KMS-11 (cell line): Measurements from ENCODE around the gene PLCB4.

Experiments
- H2AFZ ChIP-seq: fragments of 200-600 bp; sonication (generic); 2 replicates; pipeline ENCODE4 v1.6.1; 2016; ENCODE audit warnings: antibody characterized with exemption, mixed run types, low read depth
- H3K27ac ChIP-seq: fragments of 200-600 bp; sonication (generic); 2 replicates; pipeline ENCODE4 v1.6.1; 2016; ENCODE audit warnings: mild to moderate bottlenecking, mixed run types
- H3K27me3 ChIP-seq: fragments of 200-600 bp; sonication (generic); 2 replicates; pipeline ENCODE4 v1.6.1; 2017; ENCODE audit warnings: mild to moderate bottlenecking, low read depth, mixed run types, moderate library complexity; ENCODE audit not compliant: insufficient read depth
- H3K36me3 ChIP-seq: fragments of 200-600 bp; sonication (generic); 2 replicates; pipeline ENCODE4 v1.6.1; 2017; ENCODE audit warnings: mild to moderate bottlenecking, mixed run types; ENCODE audit not compliant: insufficient read depth
- H3K4me1 ChIP-seq: fragments of 200-600 bp; sonication (generic); 2 replicates; pipeline ENCODE4 v1.6.1; 2016; ENCODE audit warnings: mild to moderate bottlenecking, low read depth, mixed run types; ENCODE audit not compliant: poor library complexity, severe bottlenecking
- H3K4me2 ChIP-seq: fragments of 200-600 bp; sonication (generic); 2 replicates; pipeline ENCODE4 v1.7.0; 2016; ENCODE audit warnings: mild to moderate bottlenecking, mixed run types
- H3K4me3 ChIP-seq: fragments of 200-600 bp; sonication (generic); IDR thresholded peaks from 2 replicates; pipeline ENCODE4 v1.6.1; 2017; ENCODE audit warnings: low read depth, low read length, mixed read lengths; ENCODE audit not compliant: insufficient read depth
- H3K79me2 ChIP-seq: fragments of 200-600 bp; sonication (generic); 2 replicates; pipeline ENCODE4 v1.6.1; 2016; ENCODE audit warnings: low read depth, mixed run types; ENCODE audit not compliant: insufficient read depth
- H3K9ac ChIP-seq: fragments of 200-600 bp; sonication (generic); 2 replicates; pipeline ENCODE4 v1.6.1; 2016; ENCODE audit warnings: mild to moderate bottlenecking, mixed run types
- H4K20me1 ChIP-seq: fragments of 200-600 bp; sonication (generic); 2 replicates; pipeline ENCODE4 v1.6.1; 2016; ENCODE audit warnings: mild to moderate bottlenecking, mixed run types; ENCODE audit not compliant: insufficient read depth
- TF ChIP-seq, protein P1 (sequence below): fragments of 200-600 bp; sonication (generic); conservative IDR thresholded peaks from 2 replicates; pipeline ENCODE4 v1.6.1; 2017; ENCODE audit warnings: low read depth, mild to moderate bottlenecking, antibody characterized with exemption, low read length, moderate library complexity, mixed read lengths

PLCB4 gene

DNA sequence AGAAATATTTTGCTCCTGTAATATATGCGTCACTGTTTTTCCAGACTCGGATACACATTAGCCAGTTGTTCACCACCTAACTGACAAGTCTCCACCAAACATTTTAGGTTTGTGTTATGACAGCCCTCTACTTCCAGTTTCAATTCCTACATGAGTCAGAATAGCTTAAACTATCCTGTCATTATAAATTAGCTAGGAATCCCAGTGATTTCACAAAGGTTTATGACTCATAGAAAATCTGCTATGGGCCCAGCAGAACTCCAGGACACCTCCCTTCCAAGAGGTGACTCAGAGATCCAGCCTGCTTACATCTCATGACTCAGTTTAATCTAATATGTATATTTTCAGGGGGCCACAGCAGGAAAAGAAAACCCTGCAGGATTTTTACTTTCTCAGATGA, 17.4 kb upstream of the PLCB4 start:
- H3K79me2 ChIP-seq: no peaks in the 10 kb centered on the region
- TF ChIP-seq, protein P1, sequence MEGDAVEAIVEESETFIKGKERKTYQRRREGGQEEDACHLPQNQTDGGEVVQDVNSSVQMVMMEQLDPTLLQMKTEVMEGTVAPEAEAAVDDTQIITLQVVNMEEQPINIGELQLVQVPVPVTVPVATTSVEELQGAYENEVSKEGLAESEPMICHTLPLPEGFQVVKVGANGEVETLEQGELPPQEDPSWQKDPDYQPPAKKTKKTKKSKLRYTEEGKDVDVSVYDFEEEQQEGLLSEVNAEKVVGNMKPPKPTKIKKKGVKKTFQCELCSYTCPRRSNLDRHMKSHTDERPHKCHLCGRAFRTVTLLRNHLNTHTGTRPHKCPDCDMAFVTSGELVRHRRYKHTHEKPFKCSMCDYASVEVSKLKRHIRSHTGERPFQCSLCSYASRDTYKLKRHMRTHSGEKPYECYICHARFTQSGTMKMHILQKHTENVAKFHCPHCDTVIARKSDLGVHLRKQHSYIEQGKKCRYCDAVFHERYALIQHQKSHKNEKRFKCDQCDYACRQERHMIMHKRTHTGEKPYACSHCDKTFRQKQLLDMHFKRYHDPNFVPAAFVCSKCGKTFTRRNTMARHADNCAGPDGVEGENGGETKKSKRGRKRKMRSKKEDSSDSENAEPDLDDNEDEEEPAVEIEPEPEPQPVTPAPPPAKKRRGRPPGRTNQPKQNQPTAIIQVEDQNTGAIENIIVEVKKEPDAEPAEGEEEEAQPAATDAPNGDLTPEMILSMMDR: no peak
- H3K4me1 ChIP-seq: no peaks in the 10 kb centered on the region
- no peaks in the 10 kb centered on the region for H3K36me3 ChIP-seq
- no peak overlapping the region for H3K4me2 ChIP-seq
- H2AFZ ChIP-seq: no peak overlapping the region
- H4K20me1 ChIP-seq: no peaks in the 10 kb centered on the region
- no peak overlapping the region for H3K27ac ChIP-seq
- H3K4me3 ChIP-seq: no peak overlapping the region
- H3K27me3 ChIP-seq: no peaks in the 10 kb centered on the region
- H3K9ac ChIP-seq: no peak overlapping the region

DNA sequence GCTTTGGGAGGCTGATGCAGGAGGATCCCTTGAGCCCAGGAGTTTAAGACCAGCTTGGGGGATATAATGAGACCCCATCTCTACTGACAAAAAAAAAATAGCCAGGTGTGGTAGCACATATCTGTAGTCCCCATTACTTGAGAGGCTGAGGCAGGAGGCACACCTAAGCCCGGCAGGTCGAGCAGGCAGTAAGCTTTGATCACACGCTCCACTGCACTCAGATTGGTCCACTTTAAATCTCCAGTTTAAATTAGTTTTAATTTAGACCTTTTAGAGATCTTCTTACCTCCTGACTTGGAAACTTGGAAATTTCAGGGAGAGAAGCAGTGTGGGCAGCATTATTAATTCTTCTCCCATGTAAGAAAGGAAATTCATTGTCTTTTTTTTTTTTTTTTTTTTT, 16.8 kb upstream of the PLCB4 start:
- no peak overlapping the region for H3K4me2 ChIP-seq

DNA sequence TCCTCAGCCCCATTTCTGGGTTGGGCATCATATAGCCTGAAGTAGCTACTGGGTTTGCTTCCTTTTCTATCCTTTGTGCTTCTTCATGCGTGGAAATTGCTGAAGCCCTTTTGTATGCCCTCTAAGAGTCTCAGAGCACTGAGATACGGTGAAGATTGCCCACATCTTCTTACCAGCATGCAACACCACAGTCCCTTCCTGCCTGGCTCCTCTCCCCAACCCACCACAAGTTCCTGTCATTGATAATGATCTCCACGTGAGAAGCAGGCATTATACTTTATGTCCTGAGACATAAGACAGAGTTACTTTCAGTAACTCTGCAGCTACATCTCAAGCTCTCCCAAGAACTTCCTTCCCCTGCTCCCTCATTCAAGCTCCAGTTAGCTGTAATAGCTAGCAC, 15.8 kb upstream of the PLCB4 start:
- no peaks in the 10 kb centered on the region for H3K79me2 ChIP-seq
- H3K36me3 ChIP-seq: no peaks in the 10 kb centered on the region
- H3K4me2 ChIP-seq: no peak overlapping the region
- no peaks in the 10 kb centered on the region for H3K4me1 ChIP-seq
- TF ChIP-seq, protein P1: no peak
- no peak overlapping the region for H3K4me3 ChIP-seq
- H3K27me3 ChIP-seq: no peaks in the 10 kb centered on the region
- no peaks in the 10 kb centered on the region for H4K20me1 ChIP-seq
- H2AFZ ChIP-seq: no peak overlapping the region
- H3K27ac ChIP-seq: no peak overlapping the region
- no peak overlapping the region for H3K9ac ChIP-seq

More for the DNA sequence above, 16.8 kb upstream of the PLCB4 start:
- Histone ChIP-seq H3K4me3 (no peak overlapping the region), H3K36me3 (no peaks in the 10 kb centered on the region), H3K79me2 (no peaks in the 10 kb centered on the region), H3K27ac (no peak overlapping the region), H4K20me1 (no peaks in the 10 kb centered on the region), H2AFZ (no peak overlapping the region), H3K27me3 (no peaks in the 10 kb centered on the region), H3K4me1 (no peaks in the 10 kb centered on the region), H3K9ac (no peak overlapping the region)
- TF ChIP-seq, protein P1: no peak

DNA sequence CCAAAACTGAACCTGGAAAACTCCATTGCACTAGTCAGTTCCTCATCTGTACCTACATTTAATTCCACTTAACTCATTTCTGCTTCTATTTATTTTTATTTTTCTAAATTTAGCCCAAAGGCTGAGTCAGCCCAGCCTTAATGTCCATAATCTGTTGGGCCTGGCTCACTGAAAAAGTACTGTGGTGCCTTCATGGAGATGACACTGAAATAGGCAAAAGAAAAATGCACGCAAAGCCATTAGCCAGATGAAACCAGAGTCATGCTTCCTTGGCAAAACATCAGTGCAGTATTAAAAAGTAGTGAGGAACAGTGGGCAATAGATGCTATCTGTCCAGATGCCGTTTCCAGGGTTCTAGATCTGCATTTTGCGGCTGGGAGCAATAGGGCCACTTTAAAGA, 14.7 kb upstream of the PLCB4 start:
- Histone ChIP-seq H3K79me2 (no peaks in the 10 kb centered on the region), H3K4me2 (no peak overlapping the region), H3K27ac (no peak overlapping the region), H3K4me1 (no peaks in the 10 kb centered on the region), H4K20me1 (no peaks in the 10 kb centered on the region), H3K9ac (no peak overlapping the region), H3K36me3 (no peaks in the 10 kb centered on the region), H3K27me3 (no peaks in the 10 kb centered on the region), H3K4me3 (no peak overlapping the region), H2AFZ (no peak overlapping the region)
- TF ChIP-seq, protein P1: no peak

DNA sequence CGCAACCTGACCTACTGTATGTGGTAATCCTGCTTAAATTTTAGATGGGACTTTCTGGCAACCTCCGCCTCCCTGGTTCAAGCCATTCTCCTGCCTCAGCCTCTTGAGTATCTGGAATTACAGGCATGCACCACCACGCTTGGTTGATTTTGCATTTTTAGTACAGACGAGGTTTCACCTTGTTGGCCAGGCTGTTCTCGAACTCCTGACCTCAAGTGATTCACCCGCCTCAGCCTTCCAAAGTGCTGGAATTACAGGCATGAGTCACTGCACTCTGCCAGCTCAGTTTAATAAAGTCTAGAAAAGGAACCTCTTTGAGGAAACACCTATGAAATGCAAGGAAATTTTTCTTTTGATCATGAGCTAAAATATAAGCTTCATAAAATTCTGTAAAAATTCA, 9.0 kb upstream of the PLCB4 start:
- Histone ChIP-seq H3K27ac (no peak overlapping the region), H3K9ac (no peak overlapping the region), H3K4me1 (no peaks in the 10 kb centered on the region), H2AFZ (no peak overlapping the region), H3K36me3 (no peaks in the 10 kb centered on the region), H3K4me3 (no peak overlapping the region), H3K4me2 (no peak overlapping the region), H3K27me3 (no peaks in the 10 kb centered on the region), H4K20me1 (no peaks in the 10 kb centered on the region), H3K79me2 (no peaks in the 10 kb centered on the region)
- TF ChIP-seq, protein P1: no peak
